ENCODE data around the gene RICTOR.

DNA sequence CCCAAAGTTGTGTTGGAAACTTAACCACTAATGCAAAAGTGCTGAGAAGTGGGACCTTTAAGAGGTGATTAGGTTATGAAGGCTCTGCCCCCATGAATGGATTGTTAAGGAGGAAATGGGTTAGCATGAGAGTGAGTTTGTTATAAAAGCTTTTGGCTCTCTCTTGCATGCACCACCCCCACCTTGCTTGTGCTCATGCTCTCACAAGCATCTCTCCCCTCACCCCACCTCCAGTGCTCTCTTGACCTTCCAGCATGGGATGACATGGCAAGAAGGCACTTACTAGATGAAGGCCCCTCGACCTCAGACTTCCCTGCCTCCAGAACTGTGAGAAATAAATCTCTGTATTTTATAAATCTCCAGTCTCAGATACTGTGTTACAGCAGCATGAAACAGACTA lies 52.8 kb downstream of the RICTOR start:
- TF ChIP-seq CTCF (conservative IDR thresholded peaks at IDR 0.05) (no peak), ZFX (IDR thresholded peaks at IDR 0.05) (no peak)

Measured in C4-2B (cell line).